Fibroblast of lung (primary cell): Measurements from ENCODE around the gene PALM. TPM values are rescaled to one million over a fixed set of nuclear protein-coding genes. Genes with fewer than 3 reads are reported as not detected.
"Not testable (repeated sequence)": the region's sequence is repeated elsewhere in the genome, so short reads cannot be mapped to it uniquely, and the experiment has no call there.

ENCODE experiments used
- DNase-seq, 2 donors: peaks; one replicate each; pipeline versions ENCODE4 v3.0.0 to v3.0.0-alpha.2; 2010; ENCODE audit warnings: low read depth in 2 of 2
- H2AFZ ChIP-seq: 2 replicates; pipeline ENCODE4 v1.5.1; 2012; ENCODE audit warnings: low read length, control low read depth, inconsistent platforms
- H3K27ac ChIP-seq: 2 replicates; pipeline ENCODE4 v1.5.1; 2011; ENCODE audit warnings: low read length, control low read depth; ENCODE audit not compliant: insufficient read depth
- H3K27me3 ChIP-seq: 2 replicates; pipeline ENCODE4 v1.5.1; 2011; ENCODE audit warnings: mild to moderate bottlenecking, low read length; ENCODE audit not compliant: control insufficient read depth, insufficient read depth
- H3K36me3 ChIP-seq: 2 replicates; pipeline ENCODE4 v1.5.1; 2011; ENCODE audit warnings: low read length; ENCODE audit not compliant: control insufficient read depth, insufficient read depth
- H3K4me1 ChIP-seq: 2 replicates; pipeline ENCODE4 v1.5.1; 2011; ENCODE audit warnings: low read length; ENCODE audit not compliant: control insufficient read depth, insufficient read depth; ENCODE audit errors: extremely low read depth
- H3K4me2 ChIP-seq: 2 replicates; pipeline ENCODE4 v1.5.1; 2011; ENCODE audit warnings: low read length, control low read depth; ENCODE audit not compliant: insufficient read depth; ENCODE audit errors: extremely low read depth
- H3K4me3 ChIP-seq, 4 experiments: fragments of 200-600 bp in 1 of 4; sonication (generic) in 1 of 4; replicated peaks in 1 of 4; 2 replicates each; pipeline ENCODE4 v1.5.1; 2011 to 2016; ENCODE audit warnings: low read length in 4 of 4, low read depth in 3 of 4, mild to moderate bottlenecking in 3 of 4, control low read depth in 2 of 4, inconsistent platforms in 1 of 4, mixed read lengths in 1 of 4; ENCODE audit not compliant: insufficient read depth in 1 of 4; ENCODE audit errors: control extremely low read depth in 1 of 4
- H3K79me2 ChIP-seq: 2 replicates; pipeline ENCODE4 v1.5.1; 2012; ENCODE audit warnings: mild to moderate bottlenecking, low read length, inconsistent platforms; ENCODE audit not compliant: control insufficient read depth, insufficient read depth
- H3K9ac ChIP-seq: 2 replicates; pipeline ENCODE4 v1.5.1; 2011; ENCODE audit warnings: mild to moderate bottlenecking, low read length, control low read depth; ENCODE audit not compliant: insufficient read depth
- H3K9me3 ChIP-seq: 2 replicates; pipeline ENCODE4 v1.5.1; 2012; ENCODE audit warnings: low read depth, low read length; ENCODE audit not compliant: control insufficient read depth, insufficient read depth
- H4K20me1 ChIP-seq: 2 replicates; pipeline ENCODE4 v1.5.1; 2011; ENCODE audit warnings: low read length; ENCODE audit not compliant: control insufficient read depth, insufficient read depth; ENCODE audit errors: extremely low read depth
- EZH2 ChIP-seq: IDR thresholded peaks from 2 replicates; pipeline ENCODE4 v1.5.1; 2012; ENCODE audit warnings: low read length, control low read depth, mild to moderate bottlenecking; ENCODE audit errors: missing control alignments
- polyA plus RNA-seq, 2 donors: library from polyadenylated mRNA; depleted of rRNA in 1 of 2; stranded (reverse) in 1 of 2; unstranded in 1 of 2; fragments of >200 nt; gene quantifications; 2 replicates each; pipeline ENCODE4 v1.2.1, GENCODE V29; 2011 to 2012; ENCODE audit warnings: missing spikeins in 1 of 2
- total RNA-seq: library from RNA; depleted of rRNA; stranded (reverse); fragments of >200 nt; gene quantifications from 2 replicates; pipeline ENCODE4 v1.2.1, GENCODE V29; 2014
- TF ChIP-seq, protein P1 (sequence below), 2 donors: IDR thresholded peaks in 1 of 2; conservative IDR thresholded peaks in 1 of 2; 1 replicate in 1 of 2; 2 replicates in 1 of 2; pipeline ENCODE4 v1.5.1; 2011 to 2012; ENCODE audit warnings: low read length in 2 of 2, control low read depth in 1 of 2, inconsistent platforms in 1 of 2, low read depth in 1 of 2, mild to moderate bottlenecking in 1 of 2

Gene PALM
- total and polyA plus RNA-seq, 2 donors (not counting 1 experiment from before 2014, with no cell fraction given): 3.2 to 8.3 TPM

DNA sequence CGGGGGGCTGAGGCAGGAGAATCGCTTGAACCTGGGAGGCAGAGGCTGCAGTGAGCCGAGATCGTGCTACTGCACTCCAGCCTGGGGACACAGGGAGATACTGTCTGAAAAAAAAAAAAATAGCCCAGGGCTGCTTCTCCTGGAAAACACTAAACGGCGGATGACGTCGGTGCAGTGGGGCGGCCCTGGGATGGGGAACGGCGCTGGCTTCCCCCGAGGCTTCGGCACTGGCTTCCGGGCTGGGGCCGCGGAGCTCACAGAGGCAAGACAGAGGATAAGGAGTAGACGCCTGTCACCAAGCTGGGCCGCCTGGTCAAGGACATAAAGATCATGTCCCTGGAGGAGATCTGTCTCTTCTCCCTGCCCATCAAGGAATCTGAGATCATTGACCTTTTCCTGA is 18.5 kb upstream of the PALM start:
- H3K9me3 ChIP-seq: no peaks in the 10 kb centered on the region
- DNase-seq: no peak
- no peak overlapping the region for H3K9ac ChIP-seq
- no peaks in the 10 kb centered on the region for H3K79me2 ChIP-seq
- no peaks in the 10 kb centered on the region for H3K36me3 ChIP-seq
- H4K20me1 ChIP-seq: no peaks in the 10 kb centered on the region
- no peaks in the 10 kb centered on the region for H3K27me3 ChIP-seq
- H3K4me3 ChIP-seq: no peak overlapping the region
- TF ChIP-seq, protein P1, sequence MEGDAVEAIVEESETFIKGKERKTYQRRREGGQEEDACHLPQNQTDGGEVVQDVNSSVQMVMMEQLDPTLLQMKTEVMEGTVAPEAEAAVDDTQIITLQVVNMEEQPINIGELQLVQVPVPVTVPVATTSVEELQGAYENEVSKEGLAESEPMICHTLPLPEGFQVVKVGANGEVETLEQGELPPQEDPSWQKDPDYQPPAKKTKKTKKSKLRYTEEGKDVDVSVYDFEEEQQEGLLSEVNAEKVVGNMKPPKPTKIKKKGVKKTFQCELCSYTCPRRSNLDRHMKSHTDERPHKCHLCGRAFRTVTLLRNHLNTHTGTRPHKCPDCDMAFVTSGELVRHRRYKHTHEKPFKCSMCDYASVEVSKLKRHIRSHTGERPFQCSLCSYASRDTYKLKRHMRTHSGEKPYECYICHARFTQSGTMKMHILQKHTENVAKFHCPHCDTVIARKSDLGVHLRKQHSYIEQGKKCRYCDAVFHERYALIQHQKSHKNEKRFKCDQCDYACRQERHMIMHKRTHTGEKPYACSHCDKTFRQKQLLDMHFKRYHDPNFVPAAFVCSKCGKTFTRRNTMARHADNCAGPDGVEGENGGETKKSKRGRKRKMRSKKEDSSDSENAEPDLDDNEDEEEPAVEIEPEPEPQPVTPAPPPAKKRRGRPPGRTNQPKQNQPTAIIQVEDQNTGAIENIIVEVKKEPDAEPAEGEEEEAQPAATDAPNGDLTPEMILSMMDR (conservative IDR thresholded peaks at IDR 0.05 in 1 of 2, IDR thresholded peaks at IDR 0.05 in 1 of 2; ENCODE audit: low read depth in 1 of 2, low read length in 2 of 2): no peak
- TF ChIP-seq EZH2: no peak
- no peak overlapping the region for H2AFZ ChIP-seq
- no peaks in the 10 kb centered on the region for H3K4me1 ChIP-seq
- no peak overlapping the region for H3K27ac ChIP-seq
- no peak overlapping the region for H3K4me2 ChIP-seq

DNA sequence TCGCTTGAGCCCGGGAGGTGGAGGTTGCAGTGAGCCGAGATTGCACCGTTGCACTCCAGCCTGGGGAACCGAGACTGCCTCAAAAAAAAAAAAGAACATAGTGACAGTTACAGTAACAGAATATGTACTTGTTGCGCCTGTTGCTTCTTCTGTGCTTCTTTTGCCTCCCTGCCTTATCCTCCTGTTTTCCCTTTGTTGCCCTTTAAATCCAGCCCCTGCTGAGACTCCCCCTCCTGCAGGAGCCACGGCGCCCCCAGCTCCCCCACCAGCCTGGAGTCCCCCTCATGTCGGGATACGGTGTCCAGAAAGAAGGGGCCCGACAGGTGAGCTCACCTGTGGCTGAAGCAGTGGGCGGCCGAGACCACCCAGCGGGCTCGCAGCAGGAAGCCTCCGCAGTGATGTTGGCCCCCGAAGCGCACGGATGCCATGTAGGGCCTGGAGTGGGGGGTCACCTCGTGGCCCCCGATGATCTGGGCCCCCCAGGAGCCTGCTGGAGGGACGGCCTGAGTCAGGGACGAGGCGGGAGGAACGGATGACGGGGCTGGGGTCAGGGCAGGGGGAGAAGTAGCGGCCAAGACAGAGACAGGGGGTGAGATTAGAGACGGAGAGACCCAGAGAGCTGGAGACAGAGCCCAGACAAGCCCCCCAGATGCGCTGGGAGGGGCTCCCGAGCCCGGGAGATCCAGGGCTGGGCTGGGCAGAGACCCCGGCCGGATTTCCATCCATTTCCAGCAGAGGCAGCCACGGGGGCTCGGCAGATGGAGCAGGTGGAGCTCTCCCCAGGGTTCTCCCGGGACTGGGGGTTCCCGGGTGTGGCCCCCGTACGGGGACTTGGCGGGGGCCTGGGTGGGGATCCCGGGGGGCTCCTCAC is 14.0 kb upstream of the PALM start:
- TF ChIP-seq, protein P1 (conservative IDR thresholded peaks at IDR 0.05 in 1 of 2, IDR thresholded peaks at IDR 0.05 in 1 of 2; ENCODE audit: low read depth in 1 of 2, low read length in 2 of 2): no peak
- TF ChIP-seq EZH2: no peak
- H3K36me3 ChIP-seq: no peaks in the 10 kb centered on the region
- H3K4me3 ChIP-seq: no peak overlapping the region

DNA sequence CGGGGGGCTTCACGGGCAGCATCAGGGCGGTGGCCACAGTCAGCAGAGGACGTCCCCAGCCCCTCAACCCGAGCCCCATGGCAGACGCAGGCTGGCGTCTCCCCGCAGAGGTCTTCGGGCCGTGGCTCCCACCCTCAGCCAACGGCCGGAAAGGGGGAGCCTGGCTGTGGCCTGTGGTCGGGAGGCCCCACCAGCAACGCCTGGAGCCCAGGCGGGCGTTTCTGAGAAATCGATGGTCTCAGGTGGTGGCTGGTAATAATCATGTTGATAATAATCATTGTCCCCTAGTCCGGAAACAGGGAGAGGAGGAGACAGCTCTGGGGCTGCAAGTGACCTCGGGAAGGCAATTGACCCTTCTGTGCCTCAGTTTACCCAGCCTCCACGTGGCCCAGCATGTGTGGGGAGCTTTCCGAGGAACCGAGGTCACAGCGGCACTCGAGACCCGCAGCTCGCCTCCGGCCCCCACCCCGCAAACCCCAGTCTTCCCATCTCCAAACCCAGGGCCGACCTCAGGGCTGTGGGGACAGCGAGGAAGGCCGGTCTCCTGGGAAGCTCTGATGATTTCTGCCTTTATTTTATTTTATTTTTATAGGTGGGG is 13.3 kb upstream of the PALM start, which contains the start of gene PRSS57:
Gene PRSS57 (minus strand): TSS at position 101 of the 598 bp plus-strand sequence. CDS start 22 bp downstream, at position 79.
- Histone ChIP-seq H3K36me3 (no peaks in the 10 kb centered on the region), H3K4me3 (no peak within 1 kb of the TSS), H3K4me2 (no peak within 1 kb of the TSS), H2AFZ (no peak within 1 kb of the TSS), H3K27ac (no peak within 1 kb of the TSS), H4K20me1 (no peaks in the 10 kb centered on the region), H3K79me2 (no peaks in the 10 kb centered on the region), H3K4me1 (no peaks in the 10 kb centered on the region), H3K9ac (no peak within 1 kb of the TSS), H3K9me3 (no peaks in the 10 kb centered on the region), H3K27me3 (no peaks in the 10 kb centered on the region)
- no peak for DNase-seq
- no peak for TF ChIP-seq EZH2
- TF ChIP-seq, protein P1 (conservative IDR thresholded peaks at IDR 0.05 in 1 of 2, IDR thresholded peaks at IDR 0.05 in 1 of 2; ENCODE audit: low read depth in 1 of 2, low read length in 2 of 2): no peak

More for the DNA sequence above, 14.0 kb upstream of the PALM start:
- Histone ChIP-seq H3K79me2 (no peaks in the 10 kb centered on the region), H3K9ac (no peak overlapping the region), H3K4me1 (no peaks in the 10 kb centered on the region), H2AFZ (no peak overlapping the region), H3K9me3 (no peaks in the 10 kb centered on the region), H3K27ac (no peak overlapping the region), H3K4me2 (no peak overlapping the region), H3K27me3 (no peaks in the 10 kb centered on the region), H4K20me1 (no peaks in the 10 kb centered on the region)
- DNase-seq: no peak

DNA sequence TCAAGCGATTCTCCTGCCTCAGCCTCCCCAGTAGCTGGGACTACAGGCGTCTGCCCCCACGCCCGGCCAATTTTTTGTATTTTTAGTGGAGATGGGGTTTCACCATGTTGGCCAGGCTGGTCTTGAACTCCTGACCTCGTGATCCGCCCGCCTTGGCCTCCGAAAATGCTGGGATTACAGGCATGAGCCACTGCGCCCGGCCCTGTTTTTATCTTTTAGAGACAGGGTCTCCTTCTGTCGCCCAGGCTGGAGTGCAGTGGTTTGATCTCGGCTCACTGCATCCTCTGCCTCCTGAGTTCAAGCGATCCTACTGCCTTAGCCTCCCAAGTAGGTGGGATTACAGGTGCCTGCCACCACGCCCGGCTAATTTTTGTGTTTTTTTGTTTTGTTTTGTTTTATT is 10.2 kb upstream of the PALM start:
- not testable (repeated sequence) for H3K27ac ChIP-seq, H2AFZ ChIP-seq, H3K4me1 ChIP-seq, H3K4me2 ChIP-seq, H3K79me2 ChIP-seq, H3K9ac ChIP-seq, H3K9me3 ChIP-seq, DNase-seq, H4K20me1 ChIP-seq, H3K27me3 ChIP-seq, H3K36me3 ChIP-seq, H3K4me3 ChIP-seq
